ENCODE data around the gene SH3GL2.

GRCh38 chr9:17551023-17551422 is 27.8 kb upstream of the SH3GL2 start:
- TF ChIP-seq POLR2A (IDR thresholded peaks at IDR 0.05; ENCODE audit: low read length) (no peak), GATA1 (IDR thresholded peaks at IDR 0.05; ENCODE audit: low read depth, low read length) (no peak)

Measured in erythroblast (primary cell).